Fibroblast of pulmonary artery (primary cell): ENCODE results near the gene LPP.

Experiments used
- DNase-seq: peaks from one replicate; pipeline ENCODE4 v3.0.0-alpha.2; 2010; ENCODE audit warnings: low read depth
- H3K4me3 ChIP-seq: replicated peaks from 2 replicates; pipeline ENCODE4 v1.5.1; 2011; ENCODE audit warnings: low read depth, mild to moderate bottlenecking, control low read depth, low read length, moderate library complexity
- TF ChIP-seq, protein P1 (sequence below): IDR thresholded peaks from 2 replicates; pipeline ENCODE4 v1.5.1; 2011; ENCODE audit warnings: mild to moderate bottlenecking, control low read depth, low read length, inconsistent platforms; ENCODE audit errors: missing control alignments

The LPP gene

GRCh38 chr3:188589071-188589470 lies 435.1 kb downstream of the LPP start:
- TF ChIP-seq, protein P1, sequence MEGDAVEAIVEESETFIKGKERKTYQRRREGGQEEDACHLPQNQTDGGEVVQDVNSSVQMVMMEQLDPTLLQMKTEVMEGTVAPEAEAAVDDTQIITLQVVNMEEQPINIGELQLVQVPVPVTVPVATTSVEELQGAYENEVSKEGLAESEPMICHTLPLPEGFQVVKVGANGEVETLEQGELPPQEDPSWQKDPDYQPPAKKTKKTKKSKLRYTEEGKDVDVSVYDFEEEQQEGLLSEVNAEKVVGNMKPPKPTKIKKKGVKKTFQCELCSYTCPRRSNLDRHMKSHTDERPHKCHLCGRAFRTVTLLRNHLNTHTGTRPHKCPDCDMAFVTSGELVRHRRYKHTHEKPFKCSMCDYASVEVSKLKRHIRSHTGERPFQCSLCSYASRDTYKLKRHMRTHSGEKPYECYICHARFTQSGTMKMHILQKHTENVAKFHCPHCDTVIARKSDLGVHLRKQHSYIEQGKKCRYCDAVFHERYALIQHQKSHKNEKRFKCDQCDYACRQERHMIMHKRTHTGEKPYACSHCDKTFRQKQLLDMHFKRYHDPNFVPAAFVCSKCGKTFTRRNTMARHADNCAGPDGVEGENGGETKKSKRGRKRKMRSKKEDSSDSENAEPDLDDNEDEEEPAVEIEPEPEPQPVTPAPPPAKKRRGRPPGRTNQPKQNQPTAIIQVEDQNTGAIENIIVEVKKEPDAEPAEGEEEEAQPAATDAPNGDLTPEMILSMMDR = no peak
- no peak for DNase-seq
- no peak overlapping the region for H3K4me3 ChIP-seq

- TF ChIP-seq, protein P1 = no peak
- no peak for DNase-seq
- no peak overlapping the region for H3K4me3 ChIP-seq
Measured at GRCh38 chr3:188589771-188590170, 435.8 kb downstream of the LPP start.

- TF ChIP-seq, protein P1 = no peak
- DNase-seq = no peak
- no peak overlapping the region for H3K4me3 ChIP-seq
Measured at GRCh38 chr3:188590557-188590956, 436.6 kb downstream of the LPP start.

- no peak overlapping the region for H3K4me3 ChIP-seq
- TF ChIP-seq, protein P1 = no peak
- peak; percentile 93 for DNase-seq
Measured at GRCh38 chr3:188594139-188594538, 440.2 kb downstream of the LPP start.

DNA sequence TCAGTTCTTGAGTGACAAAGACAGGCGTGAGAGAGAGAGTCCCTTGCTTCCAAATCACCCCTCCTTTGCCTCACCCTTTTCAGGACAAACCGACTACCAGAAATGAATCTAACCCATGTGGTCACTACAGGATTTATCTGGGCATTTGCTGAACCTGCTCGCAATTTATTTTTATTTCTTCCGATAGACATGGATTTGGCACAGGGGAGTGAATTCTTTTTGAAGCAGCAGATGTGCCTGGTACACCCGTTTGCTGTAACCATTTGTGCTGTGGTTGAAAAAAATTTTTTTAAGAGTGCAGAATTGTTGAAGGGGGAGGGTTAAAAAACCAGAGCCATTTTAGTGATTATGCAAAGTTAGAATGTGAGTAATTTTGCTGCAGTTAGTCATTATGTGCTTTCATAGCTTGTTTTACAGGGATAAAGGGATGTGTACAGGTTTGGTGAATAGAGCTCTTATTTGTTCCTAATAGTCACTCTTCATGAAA lies 442.0 kb downstream of the LPP start:
- TF ChIP-seq, protein P1 = no peak
- no peak overlapping the region for H3K4me3 ChIP-seq
- peak; percentile 56 for DNase-seq

GRCh38 chr3:188598894-188599293 lies 444.9 kb downstream of the LPP start:
- DNase-seq = no peak
- TF ChIP-seq, protein P1 = no peak

DNA sequence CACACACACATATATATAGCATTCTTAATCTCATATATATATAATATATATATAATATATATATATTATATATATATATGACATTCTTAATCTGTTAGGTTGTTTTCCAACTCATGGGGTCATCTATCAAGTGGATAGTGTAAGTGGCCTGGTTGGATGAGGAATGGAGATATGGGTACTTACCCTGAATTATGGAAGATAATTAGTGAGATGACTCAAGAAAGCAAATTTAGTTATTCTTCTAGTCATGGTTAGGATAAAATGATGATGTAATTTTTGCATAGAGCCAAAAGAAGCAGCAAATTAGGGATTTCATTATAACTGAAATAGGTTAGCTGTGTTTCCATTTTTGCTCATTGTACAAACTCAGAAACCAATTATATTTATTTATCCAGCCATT lies 448.2 kb downstream of the LPP start:
- no peak for DNase-seq
- TF ChIP-seq, protein P1 = no peak
- no peak overlapping the region for H3K4me3 ChIP-seq

More at GRCh38 chr3:188598894-188599293, 444.9 kb downstream of the LPP start:
- no peak overlapping the region for H3K4me3 ChIP-seq
